ENCODE measurements around the gene ST8SIA6. TPM values are rescaled to one million over a fixed set of nuclear protein-coding genes. Genes with fewer than 3 reads are reported as not detected.
A peak's percentile ranks its signal among the peaks of the same experiment; 100 is the strongest.

The ST8SIA6 gene
- total RNA-seq, 1 donor from 2014 or later = 12.5 TPM

GRCh38 chr10:17316488-17317170, 137.8 kb downstream of the ST8SIA6 start:
- intact Hi-C loops (cut with DNase I) = no loop called here
- H3K27me3 ChIP-seq (ENCODE audit: low read depth) = no peaks in the 10 kb centered on the region
- no peak overlapping the region for H3K4me3 ChIP-seq
- H3K36me3 ChIP-seq = no peaks in the 10 kb centered on the region
- no peaks in the 10 kb centered on the region for H3K9me3 ChIP-seq
- DNase-seq (no peak), ATAC-seq (no peak)
- no peak overlapping the region for H3K27ac ChIP-seq
- H3K4me1 ChIP-seq = no peaks in the 10 kb centered on the region
- TF ChIP-seq, protein P1, sequence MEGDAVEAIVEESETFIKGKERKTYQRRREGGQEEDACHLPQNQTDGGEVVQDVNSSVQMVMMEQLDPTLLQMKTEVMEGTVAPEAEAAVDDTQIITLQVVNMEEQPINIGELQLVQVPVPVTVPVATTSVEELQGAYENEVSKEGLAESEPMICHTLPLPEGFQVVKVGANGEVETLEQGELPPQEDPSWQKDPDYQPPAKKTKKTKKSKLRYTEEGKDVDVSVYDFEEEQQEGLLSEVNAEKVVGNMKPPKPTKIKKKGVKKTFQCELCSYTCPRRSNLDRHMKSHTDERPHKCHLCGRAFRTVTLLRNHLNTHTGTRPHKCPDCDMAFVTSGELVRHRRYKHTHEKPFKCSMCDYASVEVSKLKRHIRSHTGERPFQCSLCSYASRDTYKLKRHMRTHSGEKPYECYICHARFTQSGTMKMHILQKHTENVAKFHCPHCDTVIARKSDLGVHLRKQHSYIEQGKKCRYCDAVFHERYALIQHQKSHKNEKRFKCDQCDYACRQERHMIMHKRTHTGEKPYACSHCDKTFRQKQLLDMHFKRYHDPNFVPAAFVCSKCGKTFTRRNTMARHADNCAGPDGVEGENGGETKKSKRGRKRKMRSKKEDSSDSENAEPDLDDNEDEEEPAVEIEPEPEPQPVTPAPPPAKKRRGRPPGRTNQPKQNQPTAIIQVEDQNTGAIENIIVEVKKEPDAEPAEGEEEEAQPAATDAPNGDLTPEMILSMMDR (IDR thresholded peaks at IDR 0.05) = no peak

- Histone ChIP-seq H3K27ac (no peak overlapping the region), H3K36me3 (no peaks in the 10 kb centered on the region), H3K4me1 (no peaks in the 10 kb centered on the region), H3K4me3 (no peak overlapping the region), H3K27me3 (ENCODE audit: low read depth) (no peaks in the 10 kb centered on the region), H3K9me3 (no peaks in the 10 kb centered on the region)
- intact Hi-C loops (cut with DNase I) = no loop called here
- ATAC-seq (no peak), DNase-seq (no peak)
- TF ChIP-seq, protein P1 (IDR thresholded peaks at IDR 0.05) = no peak
These were observed 145.0 kb downstream of the ST8SIA6 start for GRCh38 chr10:17309435-17309834.

GRCh38 chr10:17307123-17307522, 147.3 kb downstream of the ST8SIA6 start:
- TF ChIP-seq, protein P1 (IDR thresholded peaks at IDR 0.05) = no peak
- H3K4me1 ChIP-seq = no peaks in the 10 kb centered on the region
- no peak for ATAC-seq
- no peaks in the 10 kb centered on the region for H3K9me3 ChIP-seq
- H3K36me3 ChIP-seq = no peaks in the 10 kb centered on the region
- H3K4me3 ChIP-seq = no peak overlapping the region
- H3K27me3 ChIP-seq (ENCODE audit: low read depth) = no peaks in the 10 kb centered on the region
- intact Hi-C loops (cut with DNase I) = no loop called here
- H3K27ac ChIP-seq = no peak overlapping the region
- no peak for DNase-seq

GRCh38 chr10:17292375-17292774, 162.0 kb downstream of the ST8SIA6 start:
- Histone ChIP-seq H3K4me1 (no peaks in the 10 kb centered on the region), H3K9me3 (no peaks in the 10 kb centered on the region), H3K27me3 (ENCODE audit: low read depth) (peaks cover 7% of the 10 kb centered on the region), H3K36me3 (no peaks in the 10 kb centered on the region), H3K27ac (no peak overlapping the region), H3K4me3 (no peak overlapping the region)
- TF ChIP-seq, protein P1 (IDR thresholded peaks at IDR 0.05) = no peak
- intact Hi-C loops (cut with DNase I) = no loop called here
- no peak for DNase-seq
- ATAC-seq = no peak

- DNase-seq = no peak
- no peaks in the 10 kb centered on the region for H3K9me3 ChIP-seq
- H3K27ac ChIP-seq = no peak overlapping the region
- ATAC-seq = no peak
- TF ChIP-seq, protein P1 (IDR thresholded peaks at IDR 0.05) = peak; percentile 28
- intact Hi-C loops (cut with DNase I) = no loop called here
- H3K4me3 ChIP-seq = no peak overlapping the region
- H3K36me3 ChIP-seq = no peaks in the 10 kb centered on the region
- peaks cover 10% of the 10 kb centered on the region for H3K27me3 ChIP-seq (ENCODE audit: low read depth)
- H3K4me1 ChIP-seq = no peaks in the 10 kb centered on the region
These were observed 164.2 kb downstream of the ST8SIA6 start for GRCh38 chr10:17290226-17290625.

Measured in lower lobe of right lung (tissue), 2 donors.